Measurements from ENCODE around the gene RNF150.
A peak's percentile ranks its signal among the peaks of the same experiment; 100 is the strongest.
"Not testable (repeated sequence)": the region's sequence is repeated elsewhere in the genome, so short reads cannot be mapped to it uniquely, and the experiment has no call there.

The RNF150 gene

DNA sequence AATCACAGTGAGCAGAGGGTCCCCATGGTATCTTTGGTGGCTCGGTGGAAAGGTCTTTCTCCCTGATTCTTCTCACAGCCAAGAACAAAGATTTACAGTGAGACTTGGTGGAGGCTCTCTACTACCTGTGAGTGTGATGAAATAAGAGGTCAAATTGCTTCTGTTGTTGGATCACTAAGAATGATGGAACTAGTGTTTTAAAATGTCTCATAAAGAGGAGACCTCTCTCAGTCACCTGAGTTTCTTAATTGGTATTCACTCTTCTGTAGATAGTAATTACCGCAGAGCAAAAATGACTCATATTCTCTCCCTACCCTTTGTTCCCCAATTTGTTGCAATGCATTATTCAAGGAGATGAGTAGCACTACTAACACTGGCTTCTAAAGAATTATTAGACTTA lies 276.2 kb downstream of the RNF150 start:
- FAIRE-seq, result no peak

DNA sequence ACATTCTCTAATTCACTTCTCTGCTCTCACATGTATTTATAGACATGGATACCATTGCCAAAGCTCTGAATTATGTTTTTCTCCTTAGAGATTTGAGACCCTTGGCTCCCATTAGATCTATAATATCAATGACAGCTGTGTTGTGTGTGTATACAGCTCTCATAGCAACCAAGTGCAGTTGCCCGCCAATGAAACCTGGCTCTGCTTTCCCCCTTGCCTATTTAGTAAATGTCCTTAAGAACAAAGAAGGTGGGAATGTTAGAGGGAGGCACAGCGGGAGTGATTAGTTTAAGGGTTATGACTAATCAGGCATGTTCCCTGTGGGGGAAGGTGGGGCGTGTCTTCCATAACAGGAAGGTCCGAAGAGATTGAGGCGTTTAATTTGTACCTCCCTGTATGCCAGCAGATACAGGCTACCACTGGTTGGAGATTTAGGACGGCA lies 276.6 kb downstream of the RNF150 start:
- FAIRE-seq, result no peak

DNA sequence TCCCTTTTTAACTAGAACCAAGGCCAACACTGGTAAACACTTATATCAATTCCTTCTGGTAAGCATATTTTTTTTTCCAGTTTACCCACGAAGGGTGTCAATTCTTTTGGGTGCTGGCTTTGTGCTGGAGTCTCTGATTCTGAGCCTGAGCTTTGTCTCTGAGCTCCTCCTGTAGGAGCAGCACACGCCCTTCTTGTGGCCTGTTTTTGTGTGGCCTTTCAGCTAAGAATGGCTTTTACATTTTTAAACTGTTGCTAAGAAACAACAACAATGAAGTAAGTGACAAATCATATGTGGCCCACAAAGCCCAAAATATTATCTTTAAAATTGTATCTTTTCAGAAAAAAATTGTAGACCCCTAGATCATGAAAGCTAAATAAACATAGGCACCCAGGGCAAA lies 279.1 kb downstream of the RNF150 start:
- FAIRE-seq, result no peak

DNA sequence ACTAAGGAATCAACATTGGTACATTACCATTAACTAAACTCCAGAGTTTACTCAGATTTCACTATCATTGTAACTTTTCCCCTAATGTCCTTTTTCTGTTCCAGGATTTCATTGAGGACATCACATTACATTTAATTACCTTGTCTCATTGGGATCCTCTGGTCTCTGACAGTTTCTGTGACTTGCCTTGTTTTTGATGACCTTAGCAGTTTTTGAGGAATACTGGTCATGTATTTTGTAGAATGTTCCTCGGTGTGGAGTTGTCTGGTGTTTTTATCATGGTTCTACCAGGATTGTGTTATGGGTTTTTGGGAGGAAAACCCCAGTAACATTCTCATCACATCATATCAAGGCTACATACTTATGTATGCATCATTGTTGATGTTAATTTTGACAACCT lies 281.5 kb downstream of the RNF150 start:
- no peak for FAIRE-seq

DNA sequence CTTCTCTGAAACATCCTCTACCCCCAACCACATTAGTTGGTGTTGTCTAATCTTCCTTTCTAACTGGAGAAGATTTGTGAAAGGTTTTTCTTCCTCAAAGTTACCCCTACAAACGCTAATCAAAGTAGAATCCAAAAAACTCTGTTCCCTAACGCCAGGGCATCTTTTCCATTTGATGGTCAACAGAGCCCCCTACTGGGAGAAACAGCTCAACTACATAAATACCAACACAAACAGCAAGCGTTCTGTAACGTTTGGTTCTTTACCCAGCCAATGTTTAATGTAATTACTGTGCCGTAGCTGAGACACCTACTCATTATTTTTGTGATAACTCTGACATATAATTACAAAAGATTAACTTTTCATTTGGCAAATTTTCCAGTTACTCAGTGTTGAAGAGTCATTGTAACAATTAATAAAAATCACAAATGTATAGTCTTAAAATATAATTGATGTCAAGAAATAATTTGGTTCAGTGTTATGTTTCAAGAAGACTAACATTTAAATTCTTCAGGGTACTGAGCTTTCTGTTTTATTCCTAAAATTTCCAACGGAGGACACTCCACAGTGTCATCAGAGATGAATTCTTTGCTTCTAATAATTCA lies 282.1 kb downstream of the RNF150 start:
- peak; percentile 93 for FAIRE-seq

DNA sequence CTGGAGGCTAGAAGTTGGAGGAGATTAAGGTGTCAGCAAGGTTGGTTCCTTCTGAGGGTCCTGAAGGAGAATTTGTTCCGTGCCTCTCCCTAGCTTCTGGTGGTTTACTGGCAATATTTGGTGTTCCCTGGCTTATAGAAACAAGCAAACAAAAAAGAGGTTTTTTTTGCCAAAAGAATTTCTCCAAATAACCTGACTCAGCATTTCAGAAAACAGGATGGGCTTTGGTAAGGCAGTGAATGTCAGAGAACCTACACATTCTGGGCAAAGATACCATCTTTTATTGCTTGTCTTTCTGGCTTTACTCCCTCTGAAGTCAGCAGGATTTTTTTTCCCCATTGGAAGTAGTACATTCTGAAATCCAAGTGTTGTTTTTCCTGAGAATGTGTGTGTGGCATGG lies 283.7 kb downstream of the RNF150 start:
- no peak for FAIRE-seq

DNA sequence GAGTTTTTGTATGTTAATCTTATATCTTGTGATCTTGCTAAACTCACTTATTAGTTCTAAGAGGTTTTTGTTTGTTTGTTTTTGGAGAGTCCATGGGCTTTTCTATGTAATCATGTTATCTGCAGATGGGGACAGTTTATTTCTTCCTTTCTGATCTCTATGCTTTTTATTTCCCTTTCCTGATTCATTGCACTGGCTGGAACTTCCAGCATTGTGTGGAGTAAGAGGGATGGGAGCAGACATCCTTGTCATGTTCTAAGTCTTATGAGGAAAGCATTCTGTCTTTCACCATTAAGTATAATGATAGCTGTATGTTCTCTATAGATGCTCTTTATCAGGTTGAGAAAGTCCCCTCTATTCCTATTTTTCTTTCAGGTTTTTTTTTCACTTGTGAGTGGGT lies 286.5 kb downstream of the RNF150 start:
- no peak for FAIRE-seq

DNA sequence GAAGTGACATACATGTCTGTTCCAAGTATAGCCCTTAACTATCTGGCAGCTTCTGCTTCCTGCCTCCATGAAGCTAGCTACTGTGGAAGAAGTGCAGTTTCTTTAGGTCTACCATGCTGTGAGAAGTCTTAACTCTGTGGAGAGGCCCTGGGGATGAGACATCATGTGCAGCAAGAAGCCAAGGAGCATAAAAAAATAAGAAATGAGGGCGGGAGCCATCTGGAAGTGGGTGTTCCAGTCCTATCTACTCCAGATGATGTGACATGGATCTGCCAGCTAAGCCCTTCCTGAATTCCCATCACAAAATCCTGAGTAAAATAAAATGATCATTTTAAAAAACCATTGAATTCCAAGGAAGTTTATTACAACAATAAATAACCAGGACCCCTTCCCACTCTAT lies 289.2 kb downstream of the RNF150 start:
- no peak for FAIRE-seq

DNA sequence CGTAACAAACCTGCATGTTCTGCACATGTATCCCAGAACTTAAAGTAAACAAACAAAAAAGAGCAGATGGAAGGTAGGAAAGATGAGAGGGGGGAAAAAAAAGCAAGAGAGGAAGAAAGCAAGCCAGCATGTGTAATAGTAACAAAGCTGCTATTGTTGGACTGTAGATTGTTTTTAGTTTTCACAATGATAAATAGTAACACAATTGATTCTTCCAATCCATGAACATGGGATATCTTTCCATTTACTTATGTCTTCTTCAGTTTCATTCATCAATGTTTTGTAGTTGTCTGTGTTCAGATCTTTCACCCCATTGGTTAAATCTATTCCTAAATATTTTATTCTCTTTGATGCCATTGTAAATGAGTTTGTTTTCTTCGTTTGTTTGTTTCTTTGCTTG lies 292.1 kb downstream of the RNF150 start:
- no peak for FAIRE-seq

DNA sequence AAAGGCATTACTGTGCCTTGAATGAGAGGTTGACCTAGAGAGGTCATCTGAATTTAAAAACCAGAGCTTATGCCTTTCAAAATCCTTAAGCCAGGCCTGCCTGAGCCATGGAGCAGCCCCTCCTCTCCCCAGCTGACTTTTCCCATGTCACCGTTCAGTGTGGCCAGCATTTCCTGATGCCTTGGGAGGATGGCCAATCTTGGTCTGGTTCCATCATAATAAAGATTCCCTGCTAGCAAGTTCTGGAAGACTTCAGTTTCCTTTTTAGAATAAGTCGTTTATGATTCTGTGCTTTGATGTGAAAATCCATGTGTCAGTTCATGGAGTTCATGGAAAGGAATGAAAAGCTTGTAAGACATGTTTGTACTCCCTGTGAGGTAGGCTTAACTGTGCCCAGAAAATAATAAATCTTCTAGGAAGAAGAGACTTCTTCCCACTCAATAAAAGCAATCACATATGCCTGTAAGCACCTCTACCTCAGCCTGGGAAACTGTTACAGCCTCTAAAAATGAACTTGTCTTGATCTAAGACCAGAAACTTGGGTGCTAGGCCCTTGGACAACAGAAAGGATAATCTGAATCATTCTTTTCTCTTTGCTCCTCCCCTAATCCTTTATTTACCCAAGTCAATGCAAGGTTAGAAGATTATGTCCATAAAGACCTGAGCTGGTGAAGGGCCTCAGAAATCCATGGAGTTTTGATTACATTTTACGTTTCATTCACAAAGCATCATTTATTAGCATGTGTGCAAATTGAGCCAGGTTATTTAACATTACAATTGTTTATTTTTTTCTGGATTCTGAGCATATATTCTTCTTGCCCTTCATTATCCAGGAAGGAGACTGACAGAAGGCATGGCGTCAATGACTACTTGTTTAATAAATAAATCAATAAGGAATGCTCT lies 293.1 kb downstream of the RNF150 start:
- FAIRE-seq, result no peak

DNA sequence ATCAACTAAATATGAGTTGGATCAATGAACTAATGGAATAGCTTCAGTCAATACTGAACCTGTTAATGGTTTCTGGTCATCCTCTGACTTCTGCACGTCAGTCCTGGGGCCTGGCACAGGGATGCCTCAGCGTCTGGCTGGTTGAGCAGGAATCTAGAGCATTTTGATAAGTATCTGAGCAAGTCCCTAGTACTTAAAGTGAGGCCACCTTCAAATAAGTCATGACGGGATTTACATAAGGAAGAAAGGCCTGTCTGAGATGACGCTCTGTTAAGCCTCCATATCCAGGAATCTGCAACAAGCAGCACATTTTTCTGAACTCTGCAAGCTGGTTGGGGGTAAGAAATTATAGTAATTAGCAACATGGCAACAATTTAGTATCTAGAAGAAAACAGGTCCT lies 293.9 kb downstream of the RNF150 start:
- FAIRE-seq, result no peak

DNA sequence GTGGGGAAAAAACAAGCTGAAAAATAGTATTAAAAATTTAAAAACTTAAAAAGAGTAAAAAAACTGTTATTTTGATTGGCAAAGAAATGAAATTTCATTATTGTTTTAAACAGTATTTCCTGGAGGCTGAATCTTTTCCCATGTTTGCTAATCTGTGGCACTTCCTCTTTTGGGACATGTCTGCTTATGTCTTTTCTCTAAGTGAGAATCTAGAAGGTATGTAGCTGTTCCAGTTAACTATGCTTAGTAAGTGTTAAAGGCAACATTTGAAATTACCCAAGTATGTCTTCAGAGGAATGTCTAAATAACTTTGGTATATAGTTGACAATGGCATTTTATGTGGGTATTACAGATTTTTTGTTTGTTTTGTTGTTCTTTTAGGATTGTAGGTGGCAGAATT lies 295.5 kb downstream of the RNF150 start:
- FAIRE-seq, result no peak

DNA sequence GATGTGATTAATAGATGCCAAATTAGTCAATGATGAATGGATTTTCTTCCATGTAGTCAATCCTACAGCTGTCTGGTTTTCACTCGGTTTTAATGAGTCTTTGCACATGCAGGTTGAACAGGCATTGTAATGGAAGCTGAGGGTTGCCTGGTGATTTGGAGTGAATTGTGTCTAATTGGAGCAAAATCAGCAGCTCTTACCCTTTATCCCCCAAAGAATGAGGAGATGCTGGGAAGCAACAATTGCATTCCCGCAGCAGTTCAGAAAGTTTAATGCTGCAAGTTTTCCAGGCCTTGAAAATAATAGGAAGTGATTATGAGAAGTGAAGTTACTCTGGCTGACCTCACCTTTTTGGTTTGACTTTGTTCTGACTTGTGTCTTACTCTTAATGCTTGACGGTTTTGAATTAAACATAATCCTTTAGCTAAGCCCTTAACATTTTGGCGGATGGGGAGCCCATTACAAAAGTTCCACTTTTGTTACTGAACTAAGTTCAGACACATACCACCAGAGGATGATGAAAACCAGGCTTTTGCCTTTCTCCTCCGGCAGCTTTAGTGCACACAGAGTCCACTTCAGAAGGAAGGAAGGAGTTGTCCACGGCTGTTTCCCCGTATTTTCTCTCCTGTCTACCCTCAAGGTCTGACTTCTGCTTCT lies 298.3 kb downstream of the RNF150 start:
- FAIRE-seq, result no peak

DNA sequence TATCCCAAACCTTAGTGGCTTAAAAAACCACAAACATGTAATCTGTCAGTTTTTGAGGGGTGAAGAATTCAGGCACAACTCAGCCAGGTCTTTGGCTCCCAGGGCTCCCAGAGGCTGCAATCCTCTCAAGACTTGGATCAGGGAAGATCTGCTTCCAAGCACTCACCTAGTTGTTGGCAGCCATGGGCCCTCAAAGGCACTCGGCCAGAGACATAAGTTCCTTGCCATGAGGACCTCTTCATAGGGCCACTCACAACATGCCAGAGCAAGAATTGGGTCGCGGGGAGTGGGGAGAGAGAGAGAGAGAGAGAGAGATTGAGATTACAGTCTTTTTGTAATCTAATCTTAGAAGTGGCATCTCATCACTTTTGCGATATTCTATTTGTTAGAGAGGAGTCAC lies 300.0 kb downstream of the RNF150 start:
- no peak for FAIRE-seq

DNA sequence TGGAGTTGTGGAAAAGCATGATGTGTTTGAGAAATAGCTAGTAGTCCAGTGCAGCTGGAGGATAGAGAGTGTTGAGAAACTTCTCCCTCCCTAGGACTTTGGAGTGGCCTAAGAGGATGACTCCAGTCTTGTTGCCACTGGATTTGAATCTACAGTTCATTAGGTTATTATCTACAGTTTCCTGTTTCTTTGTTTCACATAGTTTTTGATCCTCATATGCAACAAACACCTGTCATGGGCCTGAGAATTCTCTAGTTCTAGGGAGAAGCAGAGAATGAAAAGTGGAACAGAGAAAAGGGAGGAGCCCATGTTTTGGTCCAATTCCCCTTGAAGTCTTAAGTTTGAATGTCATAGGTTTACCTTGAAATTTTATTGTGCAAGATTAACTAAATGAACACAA lies 303.4 kb downstream of the RNF150 start:
- FAIRE-seq, result no peak

DNA sequence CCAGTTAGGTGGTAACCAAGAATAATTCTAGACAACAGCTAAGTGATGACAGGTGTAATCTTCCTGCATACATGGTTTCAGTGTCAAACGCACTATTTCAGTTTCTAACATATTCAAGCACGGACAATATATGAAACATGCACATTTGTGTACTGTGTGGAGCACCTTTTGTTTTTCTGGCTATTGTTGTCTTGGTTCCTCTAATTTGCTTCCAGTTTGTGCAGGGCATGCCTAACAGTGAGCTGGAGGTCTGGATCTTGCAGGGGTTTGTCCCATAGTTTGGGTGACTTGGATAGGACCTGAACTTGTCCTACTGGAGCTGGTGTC lies 306.6 kb downstream of the RNF150 start:
- no peak for FAIRE-seq

DNA sequence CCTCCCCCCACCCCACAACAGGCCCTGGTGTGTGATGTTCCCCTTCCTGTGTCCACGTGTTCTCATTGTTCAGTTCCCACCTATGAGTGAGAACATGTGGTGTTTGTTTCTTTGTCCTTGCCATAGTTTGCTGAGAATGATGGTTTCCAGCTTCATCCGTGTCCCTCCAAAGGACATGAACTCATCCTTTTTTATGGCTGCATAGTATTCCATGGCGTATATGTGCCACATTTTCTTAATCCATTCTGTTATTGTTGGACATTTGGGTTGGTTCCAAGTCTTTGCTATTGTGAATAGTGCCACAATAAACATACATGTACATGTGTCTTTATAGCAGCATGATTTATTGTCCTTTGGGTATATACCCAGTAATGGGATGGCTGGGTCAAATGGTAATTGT lies 312.7 kb downstream of the RNF150 start:
- FAIRE-seq, result not testable (repeated sequence)

DNA sequence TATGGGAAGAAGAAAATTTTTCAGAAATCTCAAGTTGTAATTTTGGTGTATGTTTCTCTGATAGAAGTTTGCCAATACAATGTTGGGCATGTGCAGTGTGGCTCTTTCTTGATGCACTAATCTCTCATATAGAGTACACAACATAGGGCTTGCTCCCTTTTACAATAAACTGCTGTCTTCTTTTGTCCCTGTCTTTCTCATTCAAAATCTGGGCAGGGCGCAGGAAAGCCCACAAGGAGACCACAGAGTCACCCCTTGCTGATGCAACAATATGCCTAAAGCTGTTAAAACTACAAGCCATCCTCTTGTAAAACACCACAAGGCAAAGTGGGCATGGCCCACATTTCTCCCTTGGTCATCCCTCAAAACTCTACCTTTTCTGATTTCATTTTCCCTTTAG lies 313.7 kb downstream of the RNF150 start:
- FAIRE-seq, result no peak

DNA sequence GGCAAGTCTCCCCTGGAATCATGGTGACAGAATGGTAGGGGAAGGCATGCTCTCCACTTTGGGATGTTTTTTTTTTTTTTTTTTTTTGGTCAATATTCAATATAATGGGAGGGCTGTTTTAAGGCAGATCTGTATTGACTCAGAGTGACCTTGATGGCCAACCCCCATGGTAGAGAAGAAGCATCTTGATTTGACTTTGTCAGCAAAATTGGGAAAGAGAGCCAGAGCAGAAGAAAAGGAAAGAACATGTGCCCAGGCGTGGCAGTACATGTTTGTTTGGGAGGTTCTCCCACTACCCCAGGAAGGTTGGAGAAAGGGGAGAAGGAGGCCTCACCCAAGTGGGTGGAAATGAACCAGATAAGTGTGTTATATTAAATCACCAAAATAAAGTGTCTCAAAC lies 314.8 kb downstream of the RNF150 start:
- no peak for FAIRE-seq

DNA sequence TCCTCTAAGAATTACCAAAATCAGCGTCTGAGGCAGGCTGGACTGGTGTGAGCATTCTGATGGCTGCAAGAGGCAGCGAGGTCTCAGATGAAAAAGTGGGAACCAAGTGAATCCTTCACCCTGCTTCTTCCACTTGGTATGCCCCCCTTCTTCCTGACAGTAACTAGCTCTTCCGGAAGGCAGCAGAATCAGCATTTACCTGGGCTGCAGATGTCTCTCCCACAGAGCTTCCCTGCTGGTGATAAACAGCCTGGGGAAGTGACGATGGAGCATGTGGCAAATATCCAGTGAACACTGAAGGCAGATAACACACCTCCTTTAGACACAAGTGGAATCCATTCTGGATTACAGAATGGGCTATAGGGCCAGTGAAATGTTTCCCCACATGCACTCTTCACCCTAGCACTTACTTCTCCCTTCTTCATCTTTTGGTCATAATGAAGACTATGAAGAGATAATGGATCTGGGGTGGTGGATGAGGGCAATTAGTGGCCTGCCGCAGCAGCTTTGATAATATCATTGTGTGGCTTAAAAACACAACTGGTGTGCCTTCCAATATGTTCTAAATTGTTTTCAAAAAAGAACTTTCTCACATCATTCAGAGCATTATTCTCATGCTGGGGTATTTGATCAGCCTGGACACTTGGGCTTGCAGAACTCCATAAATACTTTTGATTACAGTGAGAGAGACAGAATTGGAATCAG lies 316.3 kb downstream of the RNF150 start:
- FAIRE-seq, result no peak

DNA sequence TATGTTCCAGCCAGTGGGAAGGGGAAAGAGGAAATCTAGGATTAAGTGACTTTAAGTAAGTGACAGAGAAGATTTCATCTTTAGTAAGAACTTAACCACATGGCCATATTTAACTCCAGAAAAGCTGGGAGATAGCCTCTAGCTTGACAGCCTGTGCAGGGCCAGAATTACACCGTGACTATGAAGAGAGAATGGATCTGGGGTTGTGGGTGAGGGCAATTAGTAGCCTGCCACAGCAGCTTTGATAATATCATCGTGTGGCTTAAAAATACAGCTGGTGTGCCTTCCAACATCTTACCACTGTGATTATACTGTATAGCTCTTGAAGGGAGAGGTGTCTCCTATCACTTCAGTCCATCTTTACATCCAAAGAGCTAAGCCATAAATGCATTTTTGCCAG lies 319.5 kb downstream of the RNF150 start:
- FAIRE-seq, result no peak

DNA sequence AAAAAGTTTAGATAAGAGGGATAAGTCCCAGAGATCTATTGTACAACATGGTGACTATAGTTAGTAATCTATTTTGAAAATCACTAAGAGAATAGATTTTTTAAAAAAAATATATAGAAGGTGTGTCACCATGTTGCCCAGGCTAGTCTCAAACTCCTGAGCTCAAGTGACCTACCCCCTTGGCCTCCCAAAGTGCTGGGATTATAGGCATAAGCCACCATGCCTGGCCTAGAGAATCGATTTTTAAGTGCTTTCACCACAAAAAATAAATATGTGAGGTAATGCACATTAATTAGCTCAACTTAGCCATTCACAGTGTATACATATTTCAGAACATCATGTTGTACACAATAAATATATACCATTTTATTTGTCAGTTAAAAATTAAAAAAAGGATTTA lies 320.4 kb downstream of the RNF150 start:
- FAIRE-seq, result no peak

DNA sequence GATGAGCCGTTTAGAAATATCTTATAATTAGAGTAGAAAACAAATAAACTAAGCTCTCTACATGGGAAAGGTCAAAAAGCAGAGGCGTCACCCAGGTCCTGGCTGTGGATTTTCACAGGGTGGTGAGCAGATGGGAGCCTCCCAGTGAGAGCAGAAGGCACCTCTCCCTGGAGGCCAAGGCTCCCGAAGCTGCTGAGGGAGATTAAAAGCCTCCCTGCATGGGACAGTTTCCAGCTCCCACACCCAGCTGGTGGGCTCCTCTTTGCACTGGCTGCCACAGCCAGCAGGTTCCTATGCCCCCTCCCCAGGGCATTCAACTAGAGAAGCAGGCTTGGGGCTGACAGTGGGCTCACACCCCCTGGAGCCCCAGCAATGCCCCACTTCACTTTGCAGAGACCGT lies 321.8 kb downstream of the RNF150 start:
- FAIRE-seq, result no peak

Measured in A204.1 (cell line).